ENCODE measurements around the gene CDH20.

CDH20 gene

DNA sequence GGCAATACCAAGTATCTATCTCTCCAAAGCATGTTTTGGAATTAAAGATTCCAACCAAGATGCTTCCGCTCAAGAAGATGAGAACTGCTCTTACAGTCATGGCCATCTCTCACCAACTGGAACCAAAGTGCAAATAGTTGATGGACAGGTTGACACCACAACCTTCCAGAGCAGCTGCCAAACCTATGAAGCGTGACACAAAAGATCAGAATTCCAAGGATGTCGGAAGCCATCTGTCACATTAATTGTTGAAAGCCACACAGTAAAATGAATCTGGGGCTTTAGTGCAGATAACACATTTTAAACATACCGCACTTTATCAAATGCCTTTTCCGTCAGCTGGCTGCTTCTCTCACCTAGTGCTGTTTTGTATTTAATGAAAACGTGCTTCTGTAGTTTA lies 195.7 kb downstream of the CDH20 start:
- DNase-seq (ENCODE audit: low spot score), result no peak

DNA sequence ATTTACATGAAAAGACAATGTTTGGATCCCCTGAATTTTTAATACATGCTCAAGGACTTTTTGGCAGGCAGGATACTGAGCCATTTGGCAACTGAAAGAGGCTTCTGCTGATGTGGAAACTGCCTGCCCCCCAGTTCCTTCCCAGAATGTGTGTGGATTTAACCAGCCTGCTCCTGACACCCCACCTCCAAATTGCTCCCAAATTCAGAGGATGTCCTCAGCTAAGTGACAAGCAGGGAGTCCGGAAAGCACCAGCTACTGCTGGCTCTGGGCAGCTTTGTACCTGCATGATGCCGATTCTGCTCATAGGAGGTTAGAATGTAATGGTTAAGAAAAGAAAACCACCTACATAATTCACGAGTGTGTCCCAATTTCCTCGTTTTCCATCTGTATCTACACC lies 197.5 kb downstream of the CDH20 start:
- DNase-seq (ENCODE audit: low spot score), result no peak

GRCh38 chr18:61531182-61531581 lies 198.0 kb downstream of the CDH20 start:
- no peak for DNase-seq (ENCODE audit: low spot score)

DNA sequence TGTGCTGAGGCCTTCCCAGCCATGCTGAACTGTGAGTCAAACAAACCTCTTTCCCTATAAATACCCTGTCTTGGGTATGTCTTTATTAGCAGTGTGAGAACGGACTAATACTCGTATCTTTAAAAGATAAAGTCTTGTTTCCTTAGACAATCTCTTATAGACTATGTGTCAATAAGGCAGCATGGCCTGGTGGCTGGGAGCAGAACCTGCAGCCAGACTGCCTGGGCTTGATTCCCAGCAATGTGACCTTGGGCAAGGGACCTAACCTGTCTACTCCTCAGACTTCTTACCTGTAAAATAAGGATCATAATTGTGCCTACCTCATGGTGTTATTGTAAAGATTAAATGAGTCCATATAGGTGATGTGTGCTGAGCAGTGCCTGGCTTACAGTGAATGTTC lies 198.7 kb downstream of the CDH20 start:
- no peak for DNase-seq (ENCODE audit: low spot score)

DNA sequence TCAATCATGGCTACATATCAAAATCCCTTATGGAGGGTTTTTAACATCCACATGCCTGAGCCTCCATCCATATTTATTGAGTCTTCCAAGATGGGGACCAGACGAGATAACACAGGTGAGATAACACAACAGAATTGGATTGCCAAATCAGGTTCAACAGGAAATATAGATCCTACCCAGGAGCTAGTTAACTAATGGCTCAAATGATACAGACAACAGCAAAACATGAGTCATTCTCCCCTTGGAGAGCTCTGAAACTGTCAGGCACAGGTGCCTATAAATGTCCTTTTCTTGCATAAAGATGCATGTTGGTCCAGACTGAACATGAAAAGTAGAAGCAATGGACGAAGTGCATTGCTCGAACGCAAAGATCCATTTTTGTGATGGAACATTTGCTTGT lies 202.2 kb downstream of the CDH20 start:
- no peak for DNase-seq (ENCODE audit: low spot score)

GRCh38 chr18:61541673-61542072 lies 208.4 kb downstream of the CDH20 start:
- DNase-seq (ENCODE audit: low spot score), result peak; percentile 25

GRCh38 chr18:61542596-61542995 lies 209.4 kb downstream of the CDH20 start:
- DNase-seq (ENCODE audit: low spot score), result no peak

GRCh38 chr18:61543518-61543917 lies 210.3 kb downstream of the CDH20 start:
- no peak for DNase-seq (ENCODE audit: low spot score)

DNA sequence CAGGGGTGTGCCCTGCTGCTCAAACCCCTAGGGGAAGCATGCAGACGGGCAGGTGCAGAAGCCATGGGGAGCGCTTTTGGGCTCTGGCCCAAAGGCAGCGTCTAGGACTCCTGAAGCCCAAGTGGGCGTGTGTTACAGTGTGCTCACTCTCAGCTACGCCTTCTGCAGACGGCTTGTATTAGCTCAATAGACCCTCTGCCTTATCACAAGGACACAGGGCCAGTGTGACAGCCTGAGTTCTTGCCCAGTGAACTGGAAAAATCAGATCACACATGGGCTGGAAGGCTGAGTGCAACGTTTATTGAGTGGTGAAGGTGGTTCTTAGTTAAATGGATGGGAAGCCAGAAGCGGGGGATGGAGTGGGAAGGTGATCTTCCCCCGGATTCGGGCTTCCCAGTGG lies 210.9 kb downstream of the CDH20 start:
- DNase-seq (ENCODE audit: low spot score), result peak; percentile 28

DNA sequence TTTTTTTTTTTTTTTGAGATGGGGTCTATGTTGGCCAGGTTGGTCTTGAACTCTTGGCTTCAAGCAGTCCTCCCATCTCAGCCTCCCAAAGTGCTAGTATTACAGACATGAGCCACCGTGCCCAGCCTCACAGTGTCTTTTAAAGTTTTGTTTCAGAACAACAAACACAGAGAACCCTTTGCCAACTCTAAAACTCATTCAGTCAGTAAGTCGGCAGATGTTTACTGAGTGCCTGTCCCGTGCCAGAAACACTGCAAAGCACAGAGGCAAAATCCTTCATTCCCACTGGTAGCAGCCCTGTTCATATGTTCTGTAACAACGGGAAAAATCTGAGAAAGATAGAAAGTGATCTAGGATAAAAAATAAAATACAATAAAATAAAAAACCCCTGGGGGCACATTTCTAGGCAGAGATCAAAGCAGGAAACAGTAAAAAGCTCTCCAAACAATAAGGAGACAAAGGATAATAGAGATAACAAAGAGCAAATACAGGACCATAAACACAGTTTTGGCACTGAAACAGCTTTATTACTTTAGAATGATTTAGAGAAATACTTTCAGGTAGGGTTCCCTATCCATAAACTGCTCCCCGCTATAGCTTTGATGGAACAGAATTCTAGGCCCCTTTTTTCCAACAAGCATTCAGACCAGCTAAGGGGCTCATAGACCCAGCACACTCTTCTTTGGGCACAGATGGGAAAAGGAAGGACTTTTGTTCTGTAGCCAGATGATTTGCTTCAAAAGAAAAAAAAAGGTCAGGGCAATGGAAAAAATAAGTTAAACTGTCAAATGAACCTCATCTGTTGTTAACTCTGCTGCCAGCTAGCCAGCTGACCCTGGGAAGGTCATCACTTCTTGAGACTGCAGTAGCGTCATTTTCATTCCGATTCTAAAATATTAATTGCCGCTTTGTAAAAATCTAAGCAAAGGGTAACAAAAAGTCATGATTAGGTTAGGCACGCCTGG lies 212.3 kb downstream of the CDH20 start:
- DNase-seq (ENCODE audit: low spot score), result no peak

DNA sequence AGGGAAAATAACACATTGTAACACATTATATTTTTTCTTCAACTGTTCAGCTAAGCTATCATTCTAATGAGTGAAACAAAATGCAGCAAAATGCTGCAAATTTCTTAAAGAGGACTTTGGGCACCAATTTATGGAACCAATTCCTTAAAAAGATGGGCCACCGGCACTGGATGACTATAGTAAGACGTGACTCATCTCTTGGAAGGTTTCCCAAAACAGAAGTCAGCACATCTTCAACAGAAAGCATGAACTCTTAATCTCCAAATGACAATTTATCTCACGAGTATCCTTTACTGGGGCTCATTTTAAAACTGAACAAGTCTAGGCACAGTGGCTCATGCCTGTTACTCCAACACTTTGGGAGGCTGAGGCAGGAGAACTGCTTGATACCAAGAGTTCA lies 213.4 kb downstream of the CDH20 start:
- DNase-seq (ENCODE audit: low spot score), result no peak

DNA sequence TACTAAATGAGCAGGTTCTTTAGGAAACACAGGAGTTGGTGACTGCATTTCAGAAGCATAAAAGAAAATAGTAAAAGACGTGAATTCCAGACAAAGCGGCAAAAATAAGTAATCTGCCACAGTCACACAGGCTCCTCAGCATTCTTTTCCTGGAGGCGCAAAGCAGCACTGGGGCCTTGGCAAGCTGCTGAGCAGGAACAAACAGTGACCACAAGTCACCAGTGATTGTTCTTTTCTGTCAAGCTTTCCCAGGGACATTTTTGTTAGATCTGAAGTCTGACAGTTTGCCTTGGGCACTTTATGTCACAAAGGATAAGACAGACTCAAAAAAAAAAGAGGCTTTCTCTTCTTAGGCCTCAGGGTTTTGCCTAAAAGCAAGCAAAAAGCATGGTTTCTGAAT lies 216.2 kb downstream of the CDH20 start:
- no peak for DNase-seq (ENCODE audit: low spot score)

DNA sequence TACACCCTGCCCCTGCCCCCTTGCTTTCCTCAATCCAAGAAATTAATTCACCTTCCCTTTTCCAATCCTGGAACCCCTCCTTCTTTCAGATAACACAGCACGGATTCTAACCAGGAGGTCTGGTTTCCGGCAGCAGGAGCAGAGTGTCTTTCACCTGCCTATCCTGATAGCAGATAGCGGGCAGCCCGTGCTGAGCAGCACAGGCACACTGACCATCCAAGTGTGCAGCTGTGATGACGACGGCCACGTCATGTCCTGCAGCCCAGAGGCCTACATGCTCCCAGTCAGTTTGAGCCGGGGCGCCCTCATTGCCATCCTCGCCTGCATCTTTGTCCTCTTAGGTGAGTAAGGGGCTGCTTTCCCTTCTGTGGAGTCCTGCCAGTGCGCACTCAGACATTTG lies 216.7 kb downstream of the CDH20 start:
- peak; percentile 55 for DNase-seq (ENCODE audit: low spot score)

DNA sequence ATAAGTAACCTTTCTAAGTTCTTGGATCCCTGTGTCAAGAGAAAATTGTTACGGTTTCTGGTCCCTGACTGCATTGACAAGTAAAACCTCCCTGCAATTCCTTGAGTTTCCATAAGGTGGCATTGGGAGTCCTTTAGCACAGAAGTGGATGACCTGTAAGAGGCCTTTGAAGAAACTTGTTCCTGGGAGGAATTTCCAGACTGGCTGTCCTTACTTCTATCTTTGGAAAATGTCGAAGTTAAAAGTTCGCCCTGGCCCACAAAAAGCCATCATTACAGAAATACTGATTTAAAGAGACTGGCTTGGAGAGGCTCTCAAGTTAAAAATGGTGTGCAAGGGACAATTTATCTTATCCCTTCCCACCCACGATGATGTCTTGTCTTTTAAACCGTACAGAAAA lies 218.4 kb downstream of the CDH20 start:
- DNase-seq (ENCODE audit: low spot score), result peak; percentile 70

DNA sequence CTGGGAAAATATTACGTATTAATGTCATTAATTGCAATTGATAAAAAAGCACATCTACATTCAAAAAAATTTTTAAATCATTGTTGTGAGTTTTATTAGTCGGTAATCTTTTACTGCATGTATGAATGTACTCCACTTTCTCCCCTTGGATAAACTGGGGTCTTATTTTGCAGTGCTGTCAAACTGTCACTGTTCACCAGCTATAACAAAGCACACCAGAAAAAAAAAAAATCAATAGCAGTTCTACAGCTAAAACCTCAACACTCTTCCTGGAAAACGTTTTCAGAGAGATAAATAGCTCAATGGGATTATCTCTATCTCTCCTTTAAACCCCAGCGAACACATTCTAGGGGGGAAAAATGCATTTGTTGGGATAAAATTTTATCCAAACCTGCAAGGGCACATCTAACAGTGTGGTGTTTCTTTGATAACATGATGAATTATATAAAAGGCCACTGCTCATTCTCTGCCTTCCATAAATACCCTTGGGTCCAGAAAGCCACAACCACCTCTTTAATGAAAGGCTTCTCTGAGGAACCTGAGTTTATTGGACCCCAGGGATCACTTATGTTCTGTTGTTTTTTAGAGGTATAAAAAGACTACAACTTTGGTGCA lies 219.9 kb downstream of the CDH20 start:
- no peak for DNase-seq (ENCODE audit: low spot score)

- no peak for DNase-seq (ENCODE audit: low spot score)
Measured at GRCh38 chr18:61554117-61554776, 221.0 kb downstream of the CDH20 start.

- no peak for DNase-seq (ENCODE audit: low spot score)
Measured at GRCh38 chr18:61554946-61555361, 221.7 kb downstream of the CDH20 start.

DNA sequence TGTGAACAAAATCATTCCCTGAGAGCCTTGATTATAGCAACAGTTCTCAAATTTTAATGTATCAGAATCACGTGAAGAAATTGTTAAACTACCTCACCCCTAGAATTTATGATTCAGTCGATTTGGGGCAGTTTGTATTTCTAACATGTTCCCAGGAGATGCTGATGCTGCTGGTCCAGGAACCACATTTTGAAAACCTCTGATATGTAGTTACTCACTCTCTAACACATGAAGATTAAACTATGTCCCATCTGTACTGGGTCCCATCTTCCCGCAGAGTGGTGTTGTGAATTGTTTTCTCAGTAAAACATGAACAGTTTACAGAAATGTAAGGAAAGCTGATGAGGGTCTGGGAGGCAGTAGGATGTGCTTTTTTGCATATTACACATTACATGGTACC lies 223.1 kb downstream of the CDH20 start:
- DNase-seq (ENCODE audit: low spot score), result no peak

DNA sequence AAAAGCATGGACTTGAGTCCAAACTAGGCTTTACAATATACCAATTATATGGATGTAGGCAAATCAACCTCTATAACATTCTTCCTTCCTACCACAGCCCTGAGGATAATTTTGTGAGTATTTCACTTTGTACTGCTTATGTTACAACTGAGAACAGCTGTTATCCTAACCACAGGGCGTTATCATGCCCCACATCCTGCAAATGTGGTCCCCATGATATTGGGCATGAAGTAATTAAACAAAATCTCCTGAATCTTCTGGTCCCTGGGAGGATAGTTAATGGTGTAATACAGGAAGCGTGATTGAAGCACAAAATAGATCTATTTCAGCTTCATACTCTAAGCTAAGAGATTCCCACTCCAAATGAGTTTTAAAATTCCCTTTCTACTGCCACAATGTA lies 223.6 kb downstream of the CDH20 start:
- no peak for DNase-seq (ENCODE audit: low spot score)

GRCh38 chr18:61569176-61569892 lies 236.1 kb downstream of the CDH20 start:
- DNase-seq (ENCODE audit: low spot score), result no peak

DNA sequence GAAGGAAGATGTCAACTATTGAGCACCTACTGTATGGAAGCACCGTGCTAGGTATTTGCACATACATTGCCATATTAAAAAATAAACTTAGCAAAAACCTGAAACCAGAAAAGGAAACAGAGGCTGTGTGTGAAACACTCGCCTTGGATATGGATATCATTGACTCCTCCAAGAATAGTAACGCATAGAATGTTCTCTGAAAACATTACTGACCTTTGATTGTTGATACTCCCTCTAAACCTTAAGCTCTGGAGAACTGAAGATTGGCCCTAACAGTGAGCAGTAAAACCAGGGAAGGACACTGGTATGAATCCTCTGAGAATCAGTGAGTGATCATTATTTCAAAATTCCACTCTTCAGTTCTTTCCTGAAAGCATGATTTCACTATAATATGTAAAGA lies 236.8 kb downstream of the CDH20 start:
- DNase-seq (ENCODE audit: low spot score), result no peak

- DNase-seq (ENCODE audit: low spot score), result no peak
Measured at GRCh38 chr18:61572084-61572655, 238.9 kb downstream of the CDH20 start.
